ENCODE data around the gene ZPBP. TPM values are rescaled to one million over a fixed set of nuclear protein-coding genes. Genes with fewer than 3 reads are reported as not detected.

Gene ZPBP
- total RNA-seq, 1 experiment from 2014 or later: not detected

DNA sequence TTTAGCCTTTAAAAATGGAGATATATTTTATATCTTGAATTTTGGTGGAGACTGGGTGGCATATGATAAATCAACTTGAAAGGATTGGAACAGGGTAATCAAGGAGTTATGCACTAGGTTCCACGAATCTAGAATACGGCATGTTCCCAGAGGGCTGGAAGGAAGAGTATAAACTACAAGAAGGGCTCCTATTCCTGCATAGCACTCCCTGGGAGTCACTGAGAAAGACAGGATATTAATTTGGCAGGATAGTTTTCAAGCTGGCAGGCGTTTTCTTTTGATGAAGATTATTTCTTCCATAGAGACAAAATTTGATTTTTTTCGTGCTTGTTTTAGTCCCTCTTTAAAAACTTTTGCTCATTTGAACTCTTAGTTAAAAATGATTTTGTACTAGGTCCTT lies 199.9 kb downstream of the ZPBP start:
- in situ Hi-C loops (cut with HindIII; ENCODE audit: low pct_unique_long_range_greater_than_20kb, low sequenced_read_pairs): no loop called here
- no peak for DNase-seq (ENCODE audit: low read depth, low spot score)

DNA sequence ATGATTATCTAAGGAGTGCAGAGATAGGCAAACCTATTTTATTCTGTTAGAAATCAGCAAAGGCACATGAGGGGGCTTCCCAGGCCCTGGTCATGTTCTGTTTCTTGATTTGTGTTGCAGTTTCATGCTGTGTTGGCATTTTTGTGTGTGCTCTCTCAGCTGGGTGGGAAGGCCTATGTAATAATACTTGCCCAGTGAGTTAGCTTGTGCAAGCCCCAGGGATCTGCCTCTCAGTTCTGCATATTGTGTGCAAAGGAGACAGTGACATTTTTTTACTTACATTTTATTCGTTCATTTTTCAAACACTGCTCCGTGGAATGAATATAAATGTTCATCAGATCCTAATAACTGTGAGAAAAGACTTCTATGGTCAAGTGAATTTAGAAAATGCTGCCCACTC lies 200.6 kb downstream of the ZPBP start:
- in situ Hi-C loops (cut with HindIII; ENCODE audit: low pct_unique_long_range_greater_than_20kb, low sequenced_read_pairs): no loop called here

More for the DNA sequence above, 200.6 kb downstream of the ZPBP start:
- DNase-seq (ENCODE audit: low read depth, low spot score): no peak

Other genes with a start within 250 kb of the ZPBP start
- gene IKZF1, start 211.5 kb upstream of the ZPBP start, total RNA-seq (2014; rRNA removed; shearing (Covaris generic)): not detected in 2 replicates